CD4-positive, alpha-beta memory T cell (primary cell): ENCODE data around the gene PLXNA2. TPM values are rescaled to one million over a fixed set of nuclear protein-coding genes. Genes with fewer than 3 reads are reported as not detected.

Experiments
- CTCF ChIA-PET: fragments of 350-600 bp; sonication (Branson Sonifier 250); formaldehyde crosslinking; loops from one replicate; lab custom pipeline; 2021; ENCODE audit warnings: inconsistent platforms; ENCODE audit not compliant: partially characterized antibody; lab: Charles Lee
- POLR2A ChIA-PET: fragments of 350-600 bp; sonication (Branson Sonifier 250); formaldehyde crosslinking; loops from one replicate; lab custom pipeline; 2021; ENCODE audit not compliant: partially characterized antibody; lab: Charles Lee
- DNase-seq, 5 donors: peaks; one replicate each; pipeline versions ENCODE4 v3.0.0 to v3.0.0-alpha.2; 2020 to 2022; ENCODE audit warnings: mixed read lengths in 1 of 5
- H3K27ac ChIP-seq: one replicate; pipeline ENCODE4 v1.7.0; 2013; ENCODE audit warnings: low read depth, low read length
- H3K27me3 ChIP-seq: 2 replicates; pipeline ENCODE4 v1.7.0; 2013; ENCODE audit warnings: mild to moderate bottlenecking, low read length, moderate library complexity; ENCODE audit not compliant: insufficient read depth
- H3K36me3 ChIP-seq: 2 replicates; pipeline ENCODE4 v1.7.0; 2013; ENCODE audit warnings: mild to moderate bottlenecking, low read length, moderate library complexity; ENCODE audit not compliant: insufficient read depth
- H3K4me1 ChIP-seq: 2 replicates; pipeline ENCODE4 v1.7.0; 2013; ENCODE audit warnings: mild to moderate bottlenecking, low read length, moderate library complexity; ENCODE audit not compliant: insufficient read depth
- H3K4me3 ChIP-seq, 2 donors: one replicate each; pipeline ENCODE4 v1.7.0; 2013; ENCODE audit warnings: low read length in 2 of 2, mild to moderate bottlenecking in 1 of 2
- H3K9me3 ChIP-seq, 2 donors: one replicate each; pipeline ENCODE4 v1.7.0; 2013; ENCODE audit warnings: low read length in 2 of 2, control low read depth in 1 of 2; ENCODE audit not compliant: control insufficient read depth in 1 of 2
- H3K27ac Mint-ChIP-seq, 7 donors: one replicate each; pipeline ENCODE4 v1.8.0; 2020 to 2021; ENCODE audit warnings: mixed read lengths in 7 of 7, mild to moderate bottlenecking in 6 of 7, inconsistent platforms in 3 of 7, moderate library complexity in 3 of 7
- H3K27me3 Mint-ChIP-seq, 2 donors: one replicate each; pipeline ENCODE4 v1.8.0; 2020 to 2021; ENCODE audit warnings: mixed read lengths in 2 of 2
- H3K36me3 Mint-ChIP-seq, 2 donors: one replicate each; pipeline ENCODE4 v1.8.0; 2020 to 2021; ENCODE audit warnings: mixed read lengths in 2 of 2, inconsistent platforms in 1 of 2, mild to moderate bottlenecking in 1 of 2
- H3K4me1 Mint-ChIP-seq, 4 donors: one replicate each; pipeline ENCODE4 v1.8.0; 2020 to 2021; ENCODE audit warnings: mixed read lengths in 4 of 4, mild to moderate bottlenecking in 1 of 4
- H3K4me3 Mint-ChIP-seq, 8 donors: one replicate each; pipeline ENCODE4 v1.8.0; 2020 to 2021; ENCODE audit warnings: mixed read lengths in 8 of 8, mild to moderate bottlenecking in 7 of 8, moderate library complexity in 6 of 8, inconsistent platforms in 3 of 8
- H3K9me3 Mint-ChIP-seq, 8 donors: one replicate each; pipeline ENCODE4 v1.8.0; 2020 to 2021; ENCODE audit warnings: mixed read lengths in 8 of 8, mild to moderate bottlenecking in 5 of 8, inconsistent platforms in 3 of 8, moderate library complexity in 1 of 8
- intact Hi-C: fragments of 100-400 bp; cut with micrococcal nuclease; formaldehyde crosslinking; loops from one replicate; pipeline ENCODE4 v1.15.1; 2023
- polyA plus RNA-seq, 2 donors: library from polyadenylated mRNA; unstranded; fragments of 300-500 nt; fragmentation: Illumina TruSeq; gene quantifications; one replicate each; pipeline ENCODE4 v1.2.3, GENCODE V29; 2021
- total RNA-seq, 2 experiments: library from RNA; stranded (reverse); gene quantifications; one replicate each; pipeline ENCODE4 v1.2.3, GENCODE V29; 2021

The PLXNA2 gene
- total and polyA plus RNA-seq, 4 experiments from 2014 or later: 0.10 to 4.0 (median 1.8) TPM

DNA sequence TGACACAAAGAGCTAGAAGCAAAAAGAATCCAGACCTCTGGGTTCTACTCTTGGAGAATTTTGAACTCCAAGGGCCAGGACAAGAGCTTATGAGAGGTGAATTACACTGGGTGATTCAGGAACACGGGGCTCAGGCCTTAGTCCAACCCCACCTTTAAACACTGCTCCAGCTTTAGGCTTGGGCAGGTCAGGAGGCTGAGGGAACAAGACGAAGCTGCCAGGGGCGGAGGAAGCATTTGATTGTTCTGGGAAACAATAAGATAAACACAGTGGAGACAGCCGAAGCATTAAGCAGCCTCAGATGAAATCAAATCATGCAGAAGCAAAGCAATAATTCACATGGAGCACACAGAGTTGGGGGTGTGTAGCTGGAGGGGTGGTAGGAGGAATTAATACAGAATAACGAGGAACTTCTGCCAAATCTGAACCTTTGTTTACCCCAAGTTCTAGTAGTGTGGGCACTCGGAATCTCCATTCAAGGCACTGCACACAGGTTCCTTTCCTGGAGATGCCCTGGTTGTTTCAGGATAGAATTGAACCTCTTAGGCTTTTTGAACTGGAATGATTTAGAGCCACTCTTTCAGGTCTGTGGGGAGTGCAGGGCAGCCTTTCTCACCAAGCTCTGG lies 93.2 kb downstream of the PLXNA2 start:
- no peak overlapping the region for H3K4me3 ChIP-seq
- no peaks in the 10 kb centered on the region for H3K9me3 Mint-ChIP-seq
- H3K36me3 Mint-ChIP-seq: no peaks in the 10 kb centered on the region
- no peaks in the 10 kb centered on the region for H3K4me1 ChIP-seq
- H3K4me1 Mint-ChIP-seq: peaks cover 0 to 3% (median 0%) of the 10 kb centered on the region in 4 donors
- H3K4me3 Mint-ChIP-seq: no peak overlapping the region
- H3K27me3 ChIP-seq: no peaks in the 10 kb centered on the region
- POLR2A ChIA-PET: no interaction called here
- peaks cover 2 to 4% of the 10 kb centered on the region in 2 donors for H3K27me3 Mint-ChIP-seq
- H3K9me3 ChIP-seq: no peaks in the 10 kb centered on the region
- CTCF ChIA-PET: interaction anchor here (0.7 kb wide), 1 partner anchor 94 kb away, joined by 3 read pairs; no protein-coding TSS in a partner anchor
- H3K27ac Mint-ChIP-seq: no peak overlapping the region
- H3K27ac ChIP-seq: no peak overlapping the region
- no peak for DNase-seq
- intact Hi-C loops: no loop called here
- H3K36me3 ChIP-seq: no peaks in the 10 kb centered on the region

DNA sequence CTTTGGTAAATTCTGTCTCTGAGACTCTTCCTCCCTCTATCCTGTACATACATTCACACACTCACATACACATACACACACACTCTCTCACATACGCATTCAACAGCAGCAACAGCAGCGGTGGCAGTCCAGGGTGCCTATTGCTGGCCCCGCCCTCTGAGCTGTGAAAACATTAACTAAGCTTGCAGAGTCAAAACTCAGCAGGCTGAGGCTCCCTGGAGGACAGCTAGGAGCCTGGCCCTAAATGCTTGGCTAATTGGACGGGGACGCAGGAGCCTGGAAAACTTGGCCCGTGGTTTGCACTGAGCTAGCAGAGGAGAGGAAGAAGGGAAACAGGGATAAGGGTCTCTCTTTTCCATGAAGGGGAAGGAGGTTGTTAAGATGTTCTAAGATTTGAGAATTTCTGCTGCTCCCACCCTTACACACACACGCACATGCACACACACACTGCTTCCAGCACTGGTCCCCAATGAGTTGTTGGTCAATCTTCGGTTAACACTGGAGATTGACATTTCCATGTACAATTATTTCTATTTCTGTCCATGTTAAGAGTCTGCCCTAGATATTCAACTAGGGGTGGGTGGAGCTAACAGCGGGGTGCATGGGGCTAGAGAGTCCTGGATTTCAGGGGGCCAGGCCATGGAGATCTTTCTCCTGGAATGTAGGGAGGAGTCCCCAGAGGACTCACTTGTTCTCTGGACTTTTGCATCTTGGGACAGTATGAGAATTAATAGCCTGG lies 94.2 kb downstream of the PLXNA2 start:
- Mint-ChIP-seq H3K4me1 (peaks cover 0 to 3% (median 0%) of the 10 kb centered on the region in 4 donors), H3K9me3 (no peaks in the 10 kb centered on the region), H3K4me3 (no peak overlapping the region), H3K27me3 (peaks cover 2 to 4% of the 10 kb centered on the region in 2 donors), H3K36me3 (no peaks in the 10 kb centered on the region), H3K27ac (no peak overlapping the region)
- Histone ChIP-seq H3K4me3 (no peak overlapping the region), H3K9me3 (no peaks in the 10 kb centered on the region), H3K27me3 (no peaks in the 10 kb centered on the region), H3K27ac (no peak overlapping the region), H3K36me3 (no peaks in the 10 kb centered on the region), H3K4me1 (no peaks in the 10 kb centered on the region)
- intact Hi-C loops: no loop called here
- no peak for DNase-seq
- CTCF ChIA-PET: interaction anchor here (0.8 kb wide), 1 partner anchor 10 kb away, joined by 3 read pairs; no protein-coding TSS in a partner anchor
- POLR2A ChIA-PET: no interaction called here

DNA sequence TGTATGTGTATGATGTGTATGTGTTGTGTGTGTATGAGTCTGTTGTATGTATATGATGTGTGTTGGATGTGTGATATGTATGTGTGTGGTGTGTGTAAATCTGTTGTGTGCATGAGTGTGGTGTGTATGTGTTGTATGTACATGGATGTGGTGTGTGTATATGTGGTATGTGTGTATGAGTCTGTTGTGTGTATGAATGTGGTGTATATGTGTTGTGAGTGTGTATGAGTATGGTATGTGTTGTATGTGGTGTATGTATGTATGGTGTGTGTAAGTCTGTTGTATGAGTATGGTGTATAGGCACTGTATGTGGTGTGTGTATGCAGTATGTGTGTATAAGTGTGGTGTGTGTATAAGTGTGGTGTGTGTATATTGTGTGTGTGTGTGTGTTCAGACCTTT lies 95.0 kb downstream of the PLXNA2 start:
- Histone ChIP-seq H3K4me3 (no peak overlapping the region), H3K4me1 (no peaks in the 10 kb centered on the region), H3K9me3 (no peaks in the 10 kb centered on the region), H3K27ac (no peak overlapping the region), H3K27me3 (no peaks in the 10 kb centered on the region), H3K36me3 (no peaks in the 10 kb centered on the region)
- Mint-ChIP-seq H3K27me3 (peaks cover 0 to 2% of the 10 kb centered on the region in 2 donors), H3K36me3 (no peaks in the 10 kb centered on the region), H3K4me3 (no peak overlapping the region), H3K9me3 (no peaks in the 10 kb centered on the region), H3K4me1 (peaks cover 0 to 3% (median 0%) of the 10 kb centered on the region in 4 donors), H3K27ac (no peak overlapping the region)
- ChIA-PET CTCF (interaction anchor here (0.8 kb wide), 1 partner anchor 10 kb away, joined by 3 read pairs; no protein-coding TSS in a partner anchor), POLR2A (no interaction called here)
- DNase-seq: no peak
- intact Hi-C loops: no loop called here

DNA sequence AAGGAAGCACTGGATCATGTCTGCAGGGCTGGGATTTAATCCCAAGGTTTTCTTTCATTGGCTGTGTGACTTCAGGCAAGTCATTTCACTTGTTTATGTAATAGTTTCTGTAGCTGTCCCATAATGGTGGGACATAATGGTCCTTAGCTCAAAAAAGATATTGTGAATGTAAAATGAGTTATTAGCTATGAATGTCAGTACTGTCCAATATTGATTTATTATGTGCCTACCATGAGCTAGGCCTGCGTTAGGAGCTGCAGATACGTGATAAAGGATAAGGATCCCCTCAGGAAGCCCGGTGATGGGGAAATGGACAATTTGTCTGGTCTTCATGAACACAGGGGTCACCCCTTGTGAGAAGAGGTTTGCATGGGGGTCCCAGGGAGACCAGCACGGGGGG lies 95.8 kb downstream of the PLXNA2 start:
- H3K9me3 Mint-ChIP-seq: no peaks in the 10 kb centered on the region
- no peak for DNase-seq
- no peaks in the 10 kb centered on the region for H3K36me3 Mint-ChIP-seq
- Histone ChIP-seq H3K36me3 (no peaks in the 10 kb centered on the region), H3K4me3 (no peak overlapping the region), H3K27ac (no peak overlapping the region), H3K9me3 (no peaks in the 10 kb centered on the region), H3K27me3 (no peaks in the 10 kb centered on the region), H3K4me1 (no peaks in the 10 kb centered on the region)
- peaks cover 0 to 2% of the 10 kb centered on the region in 2 donors for H3K27me3 Mint-ChIP-seq
- no peak overlapping the region for H3K27ac Mint-ChIP-seq
- H3K4me1 Mint-ChIP-seq: no peaks in the 10 kb centered on the region
- POLR2A ChIA-PET: no interaction called here
- H3K4me3 Mint-ChIP-seq: no peak overlapping the region
- intact Hi-C loops: no loop called here
- CTCF ChIA-PET: interaction anchor here (0.8 to 1.7 kb wide), 2 partner anchors 9 to 13 kb away, joined by 3 to 4 read pairs; no protein-coding TSS in a partner anchor

DNA sequence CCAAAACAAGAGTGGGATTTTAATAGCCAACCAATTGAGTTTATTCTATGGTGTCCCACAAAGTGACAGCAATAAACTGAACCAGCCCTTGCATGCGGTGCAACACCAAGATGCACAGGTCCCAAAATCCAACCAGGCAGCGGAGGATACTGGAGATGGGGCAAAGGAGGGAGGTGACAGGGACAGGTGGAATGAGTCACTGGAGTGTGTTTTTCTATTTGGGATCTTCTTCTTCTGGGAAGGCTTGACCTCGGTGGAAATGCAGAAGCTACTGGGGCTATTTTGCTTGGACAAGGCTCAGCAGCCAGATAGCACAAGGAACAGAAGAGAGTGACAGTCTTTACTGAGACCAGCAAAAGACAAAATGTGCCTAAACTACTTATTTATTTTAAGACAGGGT lies 97.5 kb downstream of the PLXNA2 start:
- CTCF ChIA-PET: interaction anchor here (1.7 kb wide), 1 partner anchor 11 kb away, joined by 3 read pairs; no protein-coding TSS in a partner anchor

DNA sequence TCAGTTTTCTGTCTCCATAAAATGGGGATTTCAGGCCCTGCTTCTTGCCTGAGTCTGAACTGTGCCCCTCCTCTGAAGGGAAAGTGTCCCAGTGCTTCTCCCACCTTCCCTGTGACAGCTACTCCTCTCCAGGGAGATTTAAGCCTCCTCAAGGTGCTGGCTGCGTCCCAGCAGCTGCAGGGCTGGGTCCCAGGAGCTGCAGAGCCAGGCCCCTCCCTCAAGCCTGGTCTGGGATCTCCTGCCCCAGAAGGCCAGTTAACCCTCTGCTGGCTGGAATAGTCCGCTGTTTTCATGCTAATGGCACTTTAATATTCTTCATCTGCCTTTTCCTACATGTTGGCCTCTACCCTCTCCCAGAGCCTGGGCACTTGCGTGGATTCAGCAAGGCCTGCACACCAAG lies 99.0 kb downstream of the PLXNA2 start:
- Histone ChIP-seq H3K36me3 (no peaks in the 10 kb centered on the region), H3K4me3 (no peak overlapping the region), H3K9me3 (no peaks in the 10 kb centered on the region), H3K27ac (no peak overlapping the region), H3K27me3 (no peaks in the 10 kb centered on the region), H3K4me1 (no peaks in the 10 kb centered on the region)
- CTCF ChIA-PET: no interaction called here
- intact Hi-C loops: no loop called here
- POLR2A ChIA-PET: no interaction called here
- Mint-ChIP-seq H3K27me3 (no peaks in the 10 kb centered on the region), H3K36me3 (no peaks in the 10 kb centered on the region), H3K4me3 (no peak overlapping the region), H3K27ac (no peak overlapping the region), H3K9me3 (no peaks in the 10 kb centered on the region), H3K4me1 (no peaks in the 10 kb centered on the region)
- DNase-seq: no peak

More for the DNA sequence above, 97.5 kb downstream of the PLXNA2 start:
- Mint-ChIP-seq H3K27ac (no peak overlapping the region), H3K9me3 (no peaks in the 10 kb centered on the region), H3K4me3 (no peak overlapping the region), H3K4me1 (no peaks in the 10 kb centered on the region), H3K36me3 (no peaks in the 10 kb centered on the region), H3K27me3 (peaks cover 0 to 2% of the 10 kb centered on the region in 2 donors)
- Histone ChIP-seq H3K9me3 (no peaks in the 10 kb centered on the region), H3K4me3 (no peak overlapping the region), H3K36me3 (no peaks in the 10 kb centered on the region), H3K27me3 (no peaks in the 10 kb centered on the region), H3K27ac (no peak overlapping the region), H3K4me1 (no peaks in the 10 kb centered on the region)
- intact Hi-C loops: no loop called here
- POLR2A ChIA-PET: no interaction called here
- no peak for DNase-seq

DNA sequence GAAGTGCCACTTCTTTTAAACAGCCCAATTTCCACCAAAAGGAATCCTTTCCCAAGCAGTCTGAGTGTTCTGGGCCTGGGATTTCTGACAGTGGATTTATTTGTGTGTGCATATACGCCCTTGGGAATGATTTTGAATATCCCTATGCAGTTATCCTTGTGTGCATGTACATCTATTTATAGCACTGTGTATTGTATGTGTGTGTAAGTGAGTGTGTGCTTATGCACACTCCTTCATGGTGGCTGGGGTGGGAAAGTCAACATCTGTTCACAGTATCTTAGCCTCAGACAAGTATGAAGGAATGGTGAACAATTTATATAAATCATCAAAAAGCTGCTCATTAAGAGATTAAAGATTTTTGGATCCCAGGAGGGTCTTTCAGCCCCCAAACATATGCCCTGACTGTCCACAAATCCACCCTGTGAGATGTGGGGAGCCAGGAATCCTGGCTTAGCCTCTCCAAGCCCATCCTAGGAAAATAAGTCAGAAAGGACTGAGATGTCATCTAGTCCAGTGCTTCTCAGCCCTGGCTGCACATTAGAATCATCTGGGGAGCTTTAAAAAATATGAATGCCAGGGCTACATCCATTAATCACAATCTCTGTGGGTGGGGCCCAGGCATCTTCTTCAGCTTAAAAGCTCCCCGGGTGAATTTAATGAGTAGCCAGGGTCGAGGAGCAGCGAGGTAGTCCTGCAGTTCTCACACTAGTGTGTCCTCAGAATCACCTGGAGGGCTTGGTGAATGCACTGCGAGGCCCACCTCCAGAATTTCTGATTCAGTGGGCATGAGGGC lies 101.4 kb downstream of the PLXNA2 start:
- no peak overlapping the region for H3K4me3 ChIP-seq
- no peaks in the 10 kb centered on the region for H3K36me3 Mint-ChIP-seq
- H3K9me3 ChIP-seq: no peaks in the 10 kb centered on the region
- ChIA-PET POLR2A (no interaction called here), CTCF (interaction anchor here (5.2 kb wide), 1 partner anchor 11 kb away, joined by 18 read pairs; no protein-coding TSS in a partner anchor)
- H3K4me1 ChIP-seq: no peaks in the 10 kb centered on the region
- H3K27ac ChIP-seq: no peak overlapping the region
- DNase-seq: no peak
- no peaks in the 10 kb centered on the region for H3K9me3 Mint-ChIP-seq
- no peak overlapping the region for H3K4me3 Mint-ChIP-seq
- no peaks in the 10 kb centered on the region for H3K36me3 ChIP-seq
- intact Hi-C loops: no loop called here
- H3K27me3 ChIP-seq: no peaks in the 10 kb centered on the region
- no peaks in the 10 kb centered on the region for H3K27me3 Mint-ChIP-seq
- no peaks in the 10 kb centered on the region for H3K4me1 Mint-ChIP-seq
- no peak overlapping the region for H3K27ac Mint-ChIP-seq
